Uterus (tissue), 2 donors: ENCODE data around the gene THAP10.

Experiments used
- POLR2A ChIP-seq, 2 donors: fragments of 450-650 bp; IDR thresholded peaks; one replicate each; pipeline ENCODE4 v1.6.1; 2016; ENCODE audit warnings: antibody characterized with exemption in 2 of 2, mild to moderate bottlenecking in 1 of 2, moderate library complexity in 1 of 2
- TF ChIP-seq, protein P1 (sequence below), 4 experiments: fragments of 200-600 bp in 2 of 4; fragments of 450-650 bp in 2 of 4; sonication (generic) in 2 of 4; IDR thresholded peaks; one replicate each; pipeline ENCODE4 v1.5.1; 2016 to 2019; ENCODE audit warnings: antibody characterized with exemption in 4 of 4, mild to moderate bottlenecking in 2 of 4, moderate library complexity in 1 of 4

DNA sequence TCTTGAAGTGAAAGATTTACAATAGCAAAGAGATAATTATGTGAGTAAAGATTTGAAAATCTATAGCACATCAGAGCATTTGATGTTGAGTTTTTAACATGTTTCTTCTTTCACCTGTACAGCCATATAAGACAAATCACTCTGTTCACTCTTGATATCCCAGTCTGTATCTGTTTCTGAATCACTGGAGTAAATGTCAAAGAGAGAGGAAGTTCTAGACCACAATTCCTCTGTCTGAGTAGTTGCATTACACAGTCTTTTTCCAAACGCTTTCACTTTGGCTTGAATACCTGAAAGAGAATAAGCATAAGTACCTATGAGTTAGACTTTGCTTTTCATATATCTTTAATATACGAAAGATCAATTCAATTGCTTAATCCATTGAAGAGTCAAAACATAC lies 9.9 kb downstream of the THAP10 start:
- TF ChIP-seq, protein P1, sequence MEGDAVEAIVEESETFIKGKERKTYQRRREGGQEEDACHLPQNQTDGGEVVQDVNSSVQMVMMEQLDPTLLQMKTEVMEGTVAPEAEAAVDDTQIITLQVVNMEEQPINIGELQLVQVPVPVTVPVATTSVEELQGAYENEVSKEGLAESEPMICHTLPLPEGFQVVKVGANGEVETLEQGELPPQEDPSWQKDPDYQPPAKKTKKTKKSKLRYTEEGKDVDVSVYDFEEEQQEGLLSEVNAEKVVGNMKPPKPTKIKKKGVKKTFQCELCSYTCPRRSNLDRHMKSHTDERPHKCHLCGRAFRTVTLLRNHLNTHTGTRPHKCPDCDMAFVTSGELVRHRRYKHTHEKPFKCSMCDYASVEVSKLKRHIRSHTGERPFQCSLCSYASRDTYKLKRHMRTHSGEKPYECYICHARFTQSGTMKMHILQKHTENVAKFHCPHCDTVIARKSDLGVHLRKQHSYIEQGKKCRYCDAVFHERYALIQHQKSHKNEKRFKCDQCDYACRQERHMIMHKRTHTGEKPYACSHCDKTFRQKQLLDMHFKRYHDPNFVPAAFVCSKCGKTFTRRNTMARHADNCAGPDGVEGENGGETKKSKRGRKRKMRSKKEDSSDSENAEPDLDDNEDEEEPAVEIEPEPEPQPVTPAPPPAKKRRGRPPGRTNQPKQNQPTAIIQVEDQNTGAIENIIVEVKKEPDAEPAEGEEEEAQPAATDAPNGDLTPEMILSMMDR (IDR thresholded peaks at IDR 0.05) = no peak
- no peak for TF ChIP-seq POLR2A (IDR thresholded peaks at IDR 0.05)
